HepG2 (cell line): ENCODE data around the gene RAP1GAP2. TPM values are rescaled to one million over a fixed set of nuclear protein-coding genes. Genes with fewer than 3 reads are reported as not detected.
A peak's percentile ranks its signal among the peaks of the same experiment; 100 is the strongest.

ENCODE experiments used
- ARNT2 ChIP-seq: sonication (generic); formaldehyde crosslinking; IDR thresholded peaks from 2 replicates; pipeline ENCODE4 v1.8.0; 2022; ENCODE audit warnings: mild to moderate bottlenecking, low read depth, missing genetic modification reagents, moderate library complexity
- ATM ChIP-seq: fragments of 450-650 bp; IDR thresholded peaks from 2 replicates; pipeline ENCODE4 v1.7.1; 2017; ENCODE audit warnings: mild to moderate bottlenecking, borderline replicate concordance
- FOXC1 ChIP-seq: sonication (generic); formaldehyde crosslinking; IDR thresholded peaks from 2 replicates; pipeline ENCODE4 v1.8.0; 2022; ENCODE audit warnings: mild to moderate bottlenecking, missing genetic modification reagents, borderline replicate concordance
- HOMEZ ChIP-seq: IDR thresholded peaks from 2 replicates; pipeline ENCODE4 v1.6.1; 2016; ENCODE audit warnings: low read depth
- KLF12 ChIP-seq: sonication (generic); formaldehyde crosslinking; IDR thresholded peaks from 2 replicates; pipeline ENCODE4 v1.4.0; 2020; ENCODE audit warnings: missing genetic modification reagents, borderline replicate concordance
- MTA3 ChIP-seq: sonication (generic); formaldehyde crosslinking; IDR thresholded peaks from 2 replicates; pipeline ENCODE4 v1.4.0; 2020; ENCODE audit warnings: missing genetic modification reagents
- MTF2 ChIP-seq: sonication (generic); formaldehyde crosslinking; IDR thresholded peaks from 2 replicates; pipeline ENCODE4 v1.5.0; 2020; ENCODE audit warnings: missing genetic modification reagents, borderline replicate concordance
- NCOR1 ChIP-seq: fragments of 200-600 bp; sonication (generic); IDR thresholded peaks from 2 replicates; pipeline ENCODE4 v1.7.0; 2017; ENCODE audit warnings: antibody characterized with exemption, low read length, borderline replicate concordance
- NFE2 ChIP-seq: sonication (generic); formaldehyde crosslinking; IDR thresholded peaks from 2 replicates; pipeline ENCODE4 v1.4.0; 2020; ENCODE audit warnings: missing genetic modification reagents
- NFKB2 ChIP-seq: sonication (generic); formaldehyde crosslinking; IDR thresholded peaks from 2 replicates; pipeline ENCODE4 v1.4.0; 2020; ENCODE audit warnings: missing genetic modification reagents, borderline replicate concordance
- POLR2AphosphoS2 ChIP-seq: IDR thresholded peaks from 2 replicates; pipeline ENCODE4 v1.6.1; 2011; ENCODE audit warnings: low read depth, low read length, improper control_type of control experiment
- RAD21 ChIP-seq: fragments of 450-650 bp; formaldehyde crosslinking; IDR thresholded peaks from 2 replicates; pipeline ENCODE4 v1.5.0; 2020; ENCODE audit warnings: mild to moderate bottlenecking
- RXRA ChIP-seq: sonication (generic); formaldehyde crosslinking; IDR thresholded peaks from 2 replicates; pipeline ENCODE4 v1.5.1; 2020; ENCODE audit warnings: missing genetic modification reagents
- SIX1 ChIP-seq: sonication (generic); formaldehyde crosslinking; IDR thresholded peaks from 2 replicates; pipeline ENCODE4 v1.4.0; 2020; ENCODE audit warnings: missing genetic modification reagents, borderline replicate concordance
- SNAI1 ChIP-seq: sonication (generic); formaldehyde crosslinking; IDR thresholded peaks from 2 replicates; pipeline ENCODE4 v1.5.0; 2020; ENCODE audit warnings: mild to moderate bottlenecking, missing genetic modification reagents, borderline replicate concordance
- TARDBP ChIP-seq: sonication (generic); formaldehyde crosslinking; IDR thresholded peaks from 2 replicates; pipeline ENCODE4 v1.8.0; 2022; ENCODE audit warnings: mild to moderate bottlenecking, missing genetic modification reagents
- TMF1 ChIP-seq: sonication (generic); formaldehyde crosslinking; IDR thresholded peaks from 2 replicates; pipeline ENCODE4 v1.8.1; 2022; ENCODE audit warnings: low read depth, missing genetic modification reagents
- ZBTB20 ChIP-seq: sonication (generic); formaldehyde crosslinking; IDR thresholded peaks from 2 replicates; pipeline ENCODE4 v1.8.1; 2023; ENCODE audit warnings: missing genetic modification reagents, low read depth, mild to moderate bottlenecking, borderline replicate concordance
- ZEB1 ChIP-seq: IDR thresholded peaks from 2 replicates; pipeline ENCODE4 v1.6.1; 2012; ENCODE audit warnings: mild to moderate bottlenecking, low read depth, inconsistent platforms; ENCODE audit not compliant: insufficient replicate concordance
- ZMYM4 ChIP-seq: sonication (generic); formaldehyde crosslinking; IDR thresholded peaks from 2 replicates; pipeline ENCODE4 v1.8.1; 2023; ENCODE audit warnings: mild to moderate bottlenecking, missing genetic modification reagents
- ZNF251 ChIP-seq: sonication (generic); formaldehyde crosslinking; IDR thresholded peaks from 2 replicates; pipeline ENCODE4 v1.9.0; 2021; ENCODE audit warnings: mild to moderate bottlenecking, missing genetic modification reagents
- ZNF282 ChIP-seq: fragments of 450-650 bp; IDR thresholded peaks from 2 replicates; pipeline ENCODE4 v1.6.1; 2018; ENCODE audit not compliant: partially characterized antibody
- ZNF737 ChIP-seq: sonication (generic); formaldehyde crosslinking; IDR thresholded peaks from 2 replicates; pipeline ENCODE4 v1.5.0; 2020; ENCODE audit warnings: missing genetic modification reagents, mild to moderate bottlenecking, borderline replicate concordance
- ZNF788 ChIP-seq: sonication (generic); formaldehyde crosslinking; IDR thresholded peaks from 2 replicates; pipeline ENCODE4 v1.5.0; 2020; ENCODE audit warnings: mild to moderate bottlenecking, missing genetic modification reagents, borderline replicate concordance
- ZNF891 ChIP-seq: sonication (generic); formaldehyde crosslinking; IDR thresholded peaks from 2 replicates; pipeline ENCODE4 v1.5.0; 2020; ENCODE audit warnings: mild to moderate bottlenecking, missing genetic modification reagents
- polyA plus RNA-seq, 8 experiments: library from polyadenylated mRNA; depleted of rRNA in 3 of 8; stranded (reverse) in 7 of 8; unstranded in 1 of 8; fragments of >200 nt; fragmentation: Illumina TruSeq in 4 of 8; extraction: Trizol in 4 of 8; gene quantifications; 2 replicates each; pipeline versions ENCODE4 v1.2.1 to v1.2.3, GENCODE V29; 2011 to 2016; ENCODE audit warnings: low read depth in 4 of 8, missing spikeins in 1 of 8, mixed read lengths in 1 of 8; ENCODE audit not compliant: insufficient read depth in 1 of 8
- total RNA-seq, 5 experiments: library from RNA; depleted of rRNA; stranded (reverse); fragments of >200 nt; fragmentation: Illumina TruSeq; extraction: Trizol; gene quantifications; 2 replicates each; pipeline ENCODE4 v1.2.3, GENCODE V29; 2016; ENCODE audit warnings: low read depth in 1 of 5
- TF ChIP-seq, protein P1 (sequence below): sonication (generic); formaldehyde crosslinking; IDR thresholded peaks from 2 replicates; pipeline ENCODE4 v1.8.1; 2022; ENCODE audit warnings: mild to moderate bottlenecking, missing genetic modification reagents
- TF ChIP-seq, protein P2 (sequence below): sonication (generic); formaldehyde crosslinking; IDR thresholded peaks from 2 replicates; pipeline ENCODE4; 2020; ENCODE audit warnings: missing genetic modification reagents, mild to moderate bottlenecking, borderline replicate concordance

Gene RAP1GAP2
- total and polyA plus RNA-seq, 2 of the 13 experiments (the other 11 are each of a cell fraction or from before 2014, with no cell fraction given), result 10.9 to 12.0 TPM

GRCh38 chr17:2975469-2975958, 179.3 kb downstream of the RAP1GAP2 start (continued):
- TF ChIP-seq HOMEZ (CRISPR knock-in tag), result peak; percentile 58
- TF ChIP-seq ZNF788, result peak; percentile 68; the same call in 1 of the 2 replicates
- peak; percentile 85; the same call in 1 of the 2 replicates for TF ChIP-seq ZNF891
- no peak for TF ChIP-seq ZNF282
- TF ChIP-seq ZBTB20 (CRISPR knock-in tag), result no peak; the same call in 1 of the 2 replicates
- TF ChIP-seq TARDBP (CRISPR knock-in tag), result peak; percentile 92
- peak; percentile 80 for TF ChIP-seq NFKB2 (CRISPR knock-in tag)
- TF ChIP-seq MTF2, result 0 out of 2 replicates have a peak, but pooled peaks have one; percentile 57
- no peak for TF ChIP-seq MTA3 (CRISPR knock-in tag)
- TF ChIP-seq ZEB1, result peak; percentile 63
- TF ChIP-seq SNAI1, result no peak
- peak; percentile 33; the same call in 1 of the 2 replicates for TF ChIP-seq RAD21 (CRISPR knock-in tag)
- TF ChIP-seq FOXC1 (CRISPR knock-in tag), result peak; percentile 84; the same call in 1 of the 2 replicates
- TF ChIP-seq RXRA (CRISPR knock-in tag), result peak; percentile 44; the same call in 1 of the 2 replicates
- TF ChIP-seq ARNT2 (CRISPR knock-in tag), result peak; percentile 45; the same call in 1 of the 2 replicates
- TF ChIP-seq ZNF737 (CRISPR knock-in tag), result no peak
- TF ChIP-seq, protein P1, sequence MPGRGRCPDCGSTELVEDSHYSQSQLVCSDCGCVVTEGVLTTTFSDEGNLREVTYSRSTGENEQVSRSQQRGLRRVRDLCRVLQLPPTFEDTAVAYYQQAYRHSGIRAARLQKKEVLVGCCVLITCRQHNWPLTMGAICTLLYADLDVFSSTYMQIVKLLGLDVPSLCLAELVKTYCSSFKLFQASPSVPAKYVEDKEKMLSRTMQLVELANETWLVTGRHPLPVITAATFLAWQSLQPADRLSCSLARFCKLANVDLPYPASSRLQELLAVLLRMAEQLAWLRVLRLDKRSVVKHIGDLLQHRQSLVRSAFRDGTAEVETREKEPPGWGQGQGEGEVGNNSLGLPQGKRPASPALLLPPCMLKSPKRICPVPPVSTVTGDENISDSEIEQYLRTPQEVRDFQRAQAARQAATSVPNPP (CRISPR knock-in tag), result no peak
- TF ChIP-seq, protein P2, sequence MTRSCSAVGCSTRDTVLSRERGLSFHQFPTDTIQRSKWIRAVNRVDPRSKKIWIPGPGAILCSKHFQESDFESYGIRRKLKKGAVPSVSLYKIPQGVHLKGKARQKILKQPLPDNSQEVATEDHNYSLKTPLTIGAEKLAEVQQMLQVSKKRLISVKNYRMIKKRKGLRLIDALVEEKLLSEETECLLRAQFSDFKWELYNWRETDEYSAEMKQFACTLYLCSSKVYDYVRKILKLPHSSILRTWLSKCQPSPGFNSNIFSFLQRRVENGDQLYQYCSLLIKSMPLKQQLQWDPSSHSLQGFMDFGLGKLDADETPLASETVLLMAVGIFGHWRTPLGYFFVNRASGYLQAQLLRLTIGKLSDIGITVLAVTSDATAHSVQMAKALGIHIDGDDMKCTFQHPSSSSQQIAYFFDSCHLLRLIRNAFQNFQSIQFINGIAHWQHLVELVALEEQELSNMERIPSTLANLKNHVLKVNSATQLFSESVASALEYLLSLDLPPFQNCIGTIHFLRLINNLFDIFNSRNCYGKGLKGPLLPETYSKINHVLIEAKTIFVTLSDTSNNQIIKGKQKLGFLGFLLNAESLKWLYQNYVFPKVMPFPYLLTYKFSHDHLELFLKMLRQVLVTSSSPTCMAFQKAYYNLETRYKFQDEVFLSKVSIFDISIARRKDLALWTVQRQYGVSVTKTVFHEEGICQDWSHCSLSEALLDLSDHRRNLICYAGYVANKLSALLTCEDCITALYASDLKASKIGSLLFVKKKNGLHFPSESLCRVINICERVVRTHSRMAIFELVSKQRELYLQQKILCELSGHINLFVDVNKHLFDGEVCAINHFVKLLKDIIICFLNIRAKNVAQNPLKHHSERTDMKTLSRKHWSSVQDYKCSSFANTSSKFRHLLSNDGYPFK (CRISPR knock-in tag), result peak; percentile 60; the same call in 1 of the 2 replicates
- peak; percentile 85; the same call in 1 of the 2 replicates for TF ChIP-seq KLF12
- peak; percentile 86 for TF ChIP-seq ZMYM4 (CRISPR knock-in tag)
- TF ChIP-seq ZNF251 (CRISPR knock-in tag), result no peak
- peak; percentile 21; the same call in 1 of the 2 replicates for TF ChIP-seq SIX1 (CRISPR knock-in tag)
- TF ChIP-seq TMF1 (CRISPR knock-in tag), result 0 out of 2 replicates have a peak, but pooled peaks have one; percentile 38
- TF ChIP-seq NFE2 (CRISPR knock-in tag), result no peak
- TF ChIP-seq NCOR1, result peak; percentile 45; the same call in 1 of the 2 replicates
- no peak for TF ChIP-seq POLR2AphosphoS2
- TF ChIP-seq ATM, result no peak
